Neural cell (in vitro differentiated cells): ENCODE results near the gene MSMB. TPM values are rescaled to one million over a fixed set of nuclear protein-coding genes. Genes with fewer than 3 reads are reported as not detected.

Source experiments
- H2AFZ ChIP-seq: fragments of 200-600, 300-800 bp; sonication (generic), shearing (Covaris generic); 2 replicates; pipeline ENCODE4 v1.6.0; 2014; ENCODE audit warnings: low read depth, mild to moderate bottlenecking, antibody characterized with exemption, low read length, moderate library complexity
- H3F3A ChIP-seq: fragments of 200-600 bp; shearing (Covaris generic); 2 replicates; pipeline ENCODE4 v1.6.1; 2016; ENCODE audit warnings: mild to moderate bottlenecking, moderate library complexity, mixed read lengths, antibody characterized with exemption, low read length; ENCODE audit not compliant: insufficient read depth, poor library complexity, severe bottlenecking
- H3K27ac ChIP-seq: fragments of 200-600, 300-800 bp; sonication (generic), shearing (Covaris generic); 2 replicates; pipeline ENCODE4 v1.5.1; 2014; ENCODE audit warnings: mild to moderate bottlenecking, low read length, moderate library complexity
- H3K27me3 ChIP-seq: fragments of 300-800, 200-600 bp; sonication (generic), shearing (Covaris generic); 2 replicates; pipeline ENCODE4 v1.6.0; 2014; ENCODE audit warnings: mild to moderate bottlenecking, low read depth, low read length, moderate library complexity; ENCODE audit not compliant: insufficient read depth
- H3K36me3 ChIP-seq: fragments of 300-800, 200-600 bp; sonication (generic), shearing (Covaris generic); 2 replicates; pipeline ENCODE4 v1.5.1; 2014; ENCODE audit warnings: mild to moderate bottlenecking, antibody characterized with exemption, low read length, moderate library complexity; ENCODE audit not compliant: insufficient read depth
- H3K4me2 ChIP-seq: fragments of 300-800, 200-600 bp; sonication (generic), shearing (Covaris generic); 2 replicates; pipeline ENCODE4 v1.6.0; 2014; ENCODE audit warnings: mild to moderate bottlenecking, low read length
- H3K4me3 ChIP-seq: fragments of 300-800, 200-600 bp; sonication (generic), shearing (Covaris generic); 2 replicates; pipeline ENCODE4 v1.5.1; 2014; ENCODE audit warnings: mild to moderate bottlenecking, low read length, moderate library complexity
- H3K79me2 ChIP-seq: fragments of 200-600 bp; shearing (Covaris generic); replicated peaks from 2 replicates; pipeline ENCODE4 v1.6.0; 2014; ENCODE audit warnings: mild to moderate bottlenecking, low read length, moderate library complexity; ENCODE audit not compliant: insufficient read depth
- H3K9ac ChIP-seq: fragments of 300-800, 200-600 bp; sonication (generic), shearing (Covaris generic); 2 replicates; pipeline ENCODE4 v1.6.1; 2016; ENCODE audit warnings: mild to moderate bottlenecking, low read length, mixed read lengths
- H3K9me2 ChIP-seq: fragments of 200-600 bp; shearing (Covaris generic); 2 replicates; pipeline ENCODE4 v1.6.1; 2016; ENCODE audit warnings: mild to moderate bottlenecking, low read length, mixed read lengths; ENCODE audit not compliant: insufficient read depth
- H3K9me3 ChIP-seq: fragments of 200-600, 300-800 bp; sonication (generic), shearing (Covaris generic); 2 replicates; pipeline ENCODE4 v1.6.1; 2016; ENCODE audit warnings: mild to moderate bottlenecking, mixed run types, low read length, moderate library complexity, mixed read lengths
- H4K20me1 ChIP-seq: fragments of 200-600 bp; shearing (Covaris generic); 2 replicates; pipeline ENCODE4 v1.6.1; 2016; ENCODE audit warnings: mild to moderate bottlenecking, mixed run types; ENCODE audit not compliant: insufficient read depth
- CTCF ChIP-seq: fragments of 450-650 bp; IDR thresholded peaks from 2 replicates; pipeline ENCODE4 v1.5.1; 2014; ENCODE audit warnings: antibody characterized with exemption, mild to moderate bottlenecking, moderate library complexity; ENCODE audit not compliant: poor library complexity, severe bottlenecking
- EP300 ChIP-seq: fragments of 450-650 bp; conservative IDR thresholded peaks from 2 replicates; pipeline ENCODE4 v1.6.1; 2014; ENCODE audit warnings: antibody characterized with exemption, mild to moderate bottlenecking, moderate library complexity; ENCODE audit not compliant: poor library complexity, severe bottlenecking
- EZH2 ChIP-seq: fragments of 200-600, 300-800 bp; shearing (Covaris generic), sonication (generic); IDR thresholded peaks from 2 replicates; pipeline ENCODE4 v1.6.1; 2014; ENCODE audit warnings: antibody characterized with exemption, low read length, borderline replicate concordance, mild to moderate bottlenecking; ENCODE audit not compliant: insufficient read depth, poor library complexity, severe bottlenecking
- MXI1 ChIP-seq: fragments of 450-650 bp; conservative IDR thresholded peaks from 2 replicates; pipeline ENCODE4 v1.6.1; 2014; ENCODE audit warnings: antibody characterized with exemption, mild to moderate bottlenecking; ENCODE audit not compliant: poor library complexity, severe bottlenecking
- POLR2AphosphoS5 ChIP-seq: IDR thresholded peaks from 2 replicates; pipeline ENCODE4 v1.6.1; 2012
- RAD21 ChIP-seq: fragments of 450-650 bp; conservative IDR thresholded peaks from 2 replicates; pipeline ENCODE4 v1.6.1; 2014; ENCODE audit warnings: antibody characterized with exemption, mild to moderate bottlenecking, moderate library complexity
- REST ChIP-seq: IDR thresholded peaks from 2 replicates; pipeline ENCODE4 v1.6.1; 2012; ENCODE audit warnings: borderline replicate concordance
- SMC3 ChIP-seq: fragments of 450-650 bp; conservative IDR thresholded peaks from 2 replicates; pipeline ENCODE4 v1.6.1; 2014; ENCODE audit warnings: antibody characterized with exemption, mild to moderate bottlenecking, moderate library complexity; ENCODE audit not compliant: poor library complexity
- TAF1 ChIP-seq: IDR thresholded peaks from 2 replicates; pipeline ENCODE4 v1.6.1; 2012; ENCODE audit warnings: low read depth
- polyA plus RNA-seq: library from polyadenylated mRNA; depleted of rRNA; stranded (reverse); fragments of >200 nt; gene quantifications from 2 replicates; pipeline ENCODE4 v1.2.3, GENCODE V29; 2014

The MSMB gene
- polyA plus RNA-seq, 1 donor from 2014 or later: not detected

GRCh38 chr10:46068905-46069304 is 22.8 kb upstream of the MSMB start:
- Histone ChIP-seq H3K27me3 (no peaks in the 10 kb centered on the region), H3K9ac (no peak overlapping the region), H3K79me2 (no peaks in the 10 kb centered on the region), H3K9me3 (no peaks in the 10 kb centered on the region), H3K9me2 (no peaks in the 10 kb centered on the region), H3K36me3 (no peaks in the 10 kb centered on the region), H3K4me2 (no peak overlapping the region), H3F3A (no peaks in the 10 kb centered on the region), H3K27ac (no peak overlapping the region), H2AFZ (no peak overlapping the region), H3K4me3 (no peak overlapping the region), H4K20me1 (no peaks in the 10 kb centered on the region)
- TF ChIP-seq EZH2: no peak
- no peak for TF ChIP-seq TAF1
- TF ChIP-seq POLR2AphosphoS5: no peak
- no peak for TF ChIP-seq SMC3
- no peak for TF ChIP-seq MXI1
- no peak for TF ChIP-seq REST
- no peak for TF ChIP-seq CTCF
- no peak for TF ChIP-seq EP300
- no peak for TF ChIP-seq RAD21

- Histone ChIP-seq H3K9ac (no peak overlapping the region), H3K79me2 (no peaks in the 10 kb centered on the region), H3K9me3 (no peaks in the 10 kb centered on the region), H3K36me3 (no peaks in the 10 kb centered on the region), H3F3A (no peaks in the 10 kb centered on the region), H3K4me3 (no peak overlapping the region), H3K9me2 (no peaks in the 10 kb centered on the region), H3K27me3 (no peaks in the 10 kb centered on the region), H3K4me2 (no peak overlapping the region), H3K27ac (no peak overlapping the region), H4K20me1 (no peaks in the 10 kb centered on the region), H2AFZ (no peak overlapping the region)
- TF ChIP-seq EZH2 (no peak), CTCF (no peak), EP300 (no peak), REST (no peak), TAF1 (no peak), SMC3 (no peak), RAD21 (no peak), POLR2AphosphoS5 (no peak), MXI1 (no peak)
Observed at GRCh38 chr10:46068117-46068516, 22.0 kb upstream of the MSMB start.
